Hepatocyte (in vitro differentiated cells): ENCODE results near the gene MAB21L4. TPM values are rescaled to one million over a fixed set of nuclear protein-coding genes. Genes with fewer than 3 reads are reported as not detected.
A peak's percentile ranks its signal among the peaks of the same experiment; 100 is the strongest.
"Not testable (repeated sequence)": the region's sequence is repeated elsewhere in the genome, so short reads cannot be mapped to it uniquely, and the experiment has no call there.

Source experiments
- DNase-seq: peaks from one replicate; pipeline ENCODE4 v3.0.0-alpha.2; 2016; ENCODE audit warnings: low spot score
- H2AFZ ChIP-seq: fragments of 200-600 bp; sonication (generic); 2 replicates; pipeline ENCODE4 v1.6.0; 2016; ENCODE audit warnings: antibody characterized with exemption, mild to moderate bottlenecking
- H3K27ac ChIP-seq: fragments of 200-600 bp; sonication (generic); 2 replicates; pipeline ENCODE4 v1.5.1; 2016; ENCODE audit warnings: mild to moderate bottlenecking
- H3K27me3 ChIP-seq: fragments of 200-600 bp; sonication (generic); 2 replicates; pipeline ENCODE4 v1.6.1; 2016
- H3K36me3 ChIP-seq: fragments of 200-600 bp; sonication (generic); replicated peaks from 2 replicates; pipeline ENCODE4 v1.5.1; 2016; ENCODE audit warnings: low read depth; ENCODE audit not compliant: insufficient read depth
- H3K4me1 ChIP-seq: fragments of 200-600 bp; sonication (generic); 2 replicates; pipeline ENCODE4 v1.5.1; 2016; ENCODE audit warnings: mild to moderate bottlenecking, moderate library complexity; ENCODE audit not compliant: insufficient read depth
- H3K4me2 ChIP-seq: fragments of 200-600 bp; sonication (generic); 2 replicates; pipeline ENCODE4 v1.6.0; 2016
- H3K4me3 ChIP-seq: fragments of 200-600 bp; sonication (generic); 2 replicates; pipeline ENCODE4 v1.5.1; 2016; ENCODE audit warnings: mild to moderate bottlenecking
- H3K79me2 ChIP-seq: fragments of 200-600 bp; sonication (generic); 2 replicates; pipeline ENCODE4 v1.6.0; 2017; ENCODE audit warnings: mild to moderate bottlenecking
- H3K9me2 ChIP-seq: fragments of 200-600 bp; sonication (generic); replicated peaks from 2 replicates; pipeline ENCODE4 v1.6.0; 2017; ENCODE audit warnings: mild to moderate bottlenecking; ENCODE audit not compliant: insufficient read depth
- H3K9me3 ChIP-seq: fragments of 200-600 bp; sonication (generic); 2 replicates; pipeline ENCODE4 v1.5.1; 2016; ENCODE audit warnings: low read depth, mild to moderate bottlenecking
- H4K20me1 ChIP-seq: fragments of 200-600 bp; sonication (generic); 2 replicates; pipeline ENCODE4 v1.6.0; 2016; ENCODE audit warnings: mild to moderate bottlenecking; ENCODE audit not compliant: insufficient read depth, poor library complexity, severe bottlenecking
- CTCF ChIP-seq: fragments of 200-600 bp; sonication (generic); IDR thresholded peaks from 2 replicates; pipeline ENCODE4 v1.5.1; 2016; ENCODE audit warnings: antibody characterized with exemption, mild to moderate bottlenecking; ENCODE audit not compliant: poor library complexity
- EZH2 ChIP-seq: fragments of 200-600 bp; sonication (generic); IDR thresholded peaks from 2 replicates; pipeline ENCODE4 v1.6.1; 2016; ENCODE audit warnings: antibody characterized with exemption, mild to moderate bottlenecking, borderline replicate concordance
- EZH2phosphoT487 ChIP-seq: fragments of 200-600 bp; sonication (generic); IDR thresholded peaks from one replicate; pipeline ENCODE4 v1.6.1; 2018; ENCODE audit warnings: antibody characterized with exemption, mild to moderate bottlenecking, low read depth, moderate library complexity; ENCODE audit not compliant: unreplicated experiment, severe bottlenecking
- WGBS: methylation state at CpG from one replicate; pipeline ENCODE4 v1.1.6; 2016; ENCODE audit warnings: low lambda C conversion rate; ENCODE audit errors: missing lambda C conversion rate; 5-methylcytosine and 5-hydroxymethylcytosine counted together
- polyA plus RNA-seq: library from polyadenylated mRNA; unstranded; fragments of >200 nt; fragmentation: Nextera tagmentation; extraction: Ambion mirVana; gene quantifications from 2 replicates; pipeline ENCODE4 v1.2.1, GENCODE V29; 2016
- total RNA-seq: library from RNA; depleted of rRNA; stranded (reverse); fragments of >200 nt; gene quantifications from 2 replicates; pipeline ENCODE4 v1.2.3, GENCODE V29; 2014

MAB21L4 gene
- total and polyA plus RNA-seq, 2 experiments from 2014 or later = 11.5 to 34.5 TPM

- Histone ChIP-seq H3K4me1 (no peaks in the 10 kb centered on the region), H2AFZ (no peak overlapping the region), H3K9me3 (no peaks in the 10 kb centered on the region), H4K20me1 (no peaks in the 10 kb centered on the region), H3K27ac (no peak overlapping the region), H3K9me2 (no peaks in the 10 kb centered on the region), H3K4me3 (no peak overlapping the region), H3K4me2 (no peak overlapping the region), H3K36me3 (no peaks in the 10 kb centered on the region), H3K27me3 (peaks cover 8% of the 10 kb centered on the region), H3K79me2 (no peaks in the 10 kb centered on the region)
- no peak for DNase-seq
- WGBS = 85% methylated on average over 5 of the region's 5 CpGs
- no peak for TF ChIP-seq EZH2phosphoT487
- TF ChIP-seq CTCF = no peak
- TF ChIP-seq EZH2 = no peak
These were observed 48.9 kb downstream of the MAB21L4 start for GRCh38 chr2:240846873-240847595.

GRCh38 chr2:240846309-240846708, 49.6 kb downstream of the MAB21L4 start:
- H3K9me2 ChIP-seq, H3K4me1 ChIP-seq, H3K27ac ChIP-seq, H3K79me2 ChIP-seq, H3K4me3 ChIP-seq, H3K27me3 ChIP-seq, H3K9me3 ChIP-seq, H2AFZ ChIP-seq, H3K4me2 ChIP-seq, H3K36me3 ChIP-seq, DNase-seq, H4K20me1 ChIP-seq: not testable (repeated sequence)
- 78% methylated on average over 2 of the region's 2 CpGs for WGBS

DNA sequence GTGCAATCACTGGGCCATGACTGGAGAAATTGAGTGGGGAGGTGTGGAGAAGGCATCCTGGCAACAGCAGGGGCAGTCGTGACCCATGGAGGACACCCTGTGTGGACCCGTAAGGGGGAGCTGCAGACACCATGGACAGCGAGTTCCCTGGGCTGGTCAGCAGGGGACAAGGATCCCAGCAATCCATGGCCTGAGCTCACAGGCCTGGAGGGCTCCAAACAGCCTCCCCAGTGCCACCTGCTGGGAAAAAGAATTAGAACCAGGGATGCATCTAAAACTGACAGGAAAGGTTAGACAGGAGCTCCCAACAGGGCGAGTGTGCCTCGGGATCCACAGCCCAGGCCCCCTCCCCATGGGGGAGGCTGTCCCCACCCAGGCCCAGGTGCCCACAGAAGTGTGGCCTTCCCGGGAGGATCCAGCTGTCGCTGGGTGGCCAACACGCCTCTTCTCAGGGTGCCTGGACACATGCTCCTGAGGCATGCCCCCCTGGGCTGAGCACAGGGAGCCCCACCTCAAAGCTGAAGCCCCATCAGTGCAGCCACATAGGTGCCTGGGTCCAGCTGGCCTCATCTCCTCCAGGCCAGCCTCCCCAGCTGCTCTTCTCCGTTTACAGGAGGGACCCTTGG, 55.4 kb downstream of the MAB21L4 start:
- Histone ChIP-seq H3K9me3 (no peaks in the 10 kb centered on the region), H3K27me3 (peaks cover 15% of the 10 kb centered on the region), H3K4me1 (no peaks in the 10 kb centered on the region), H3K9me2 (no peaks in the 10 kb centered on the region), H3K79me2 (no peaks in the 10 kb centered on the region), H3K27ac (no peak overlapping the region), H2AFZ (no peak overlapping the region), H3K4me2 (no peak overlapping the region), H3K36me3 (no peaks in the 10 kb centered on the region), H4K20me1 (no peaks in the 10 kb centered on the region), H3K4me3 (no peak overlapping the region)
- TF ChIP-seq CTCF = peak; percentile 69
- no peak for TF ChIP-seq EZH2phosphoT487
- WGBS = 52% methylated on average over 8 of the region's 9 CpGs
- DNase-seq = peak; percentile 88
